Suprapubic skin (tissue), 4 donors: ENCODE data around the gene ECE2.

ENCODE experiments used
- CTCF ChIP-seq, 2 donors: fragments of 200-600 bp in 1 of 2; fragments of 450-650 bp in 1 of 2; sonication (generic) in 1 of 2; IDR thresholded peaks; one replicate each; pipeline ENCODE4 v1.5.1; 2016 to 2019; ENCODE audit warnings: antibody characterized with exemption in 2 of 2, mild to moderate bottlenecking in 1 of 2, moderate library complexity in 1 of 2
- EP300 ChIP-seq: sonication (generic); formaldehyde crosslinking; IDR thresholded peaks from one replicate; pipeline ENCODE4 v1.6.1; 2017; ENCODE audit warnings: antibody characterized with exemption
- POLR2A ChIP-seq, 2 donors: fragments of 450-650 bp; IDR thresholded peaks; one replicate each; pipeline ENCODE4 v1.6.1; 2017; ENCODE audit warnings: antibody characterized with exemption in 2 of 2, mild to moderate bottlenecking in 2 of 2, moderate library complexity in 2 of 2
- POLR2AphosphoS5 ChIP-seq, 3 donors: sonication (generic); formaldehyde crosslinking; IDR thresholded peaks; one replicate each; pipeline ENCODE4 v1.6.1; 2017; ENCODE audit warnings: antibody characterized with exemption in 3 of 3

DNA sequence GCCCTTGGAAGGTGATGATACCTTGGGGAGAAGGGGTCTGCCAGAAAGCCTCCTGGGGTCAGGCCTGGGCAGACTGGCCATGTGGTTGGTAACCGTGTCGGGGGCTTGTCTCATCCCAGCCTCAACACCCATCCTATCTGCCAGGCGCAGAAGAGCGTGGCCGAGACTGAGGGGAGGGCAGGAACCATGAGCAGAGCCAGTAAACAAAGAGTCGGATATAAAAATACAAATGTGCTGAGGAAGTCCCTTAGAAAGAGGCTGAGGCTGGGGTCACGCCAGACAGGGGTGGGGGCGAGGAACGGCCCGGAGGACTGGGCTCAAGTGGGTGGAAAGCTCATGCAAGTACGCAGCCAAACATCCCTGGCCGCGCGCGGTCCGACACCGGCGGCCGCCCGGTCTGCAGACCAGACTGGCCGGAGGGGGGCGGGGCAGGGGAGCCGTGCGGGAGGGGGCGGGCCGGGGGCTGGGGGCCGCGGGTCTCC, 16.4 kb upstream of the ECE2 start:
- TF ChIP-seq CTCF (IDR thresholded peaks at IDR 0.05) (no peak), POLR2A (IDR thresholded peaks at IDR 0.05) (no peak), EP300 (no peak), POLR2AphosphoS5 (IDR thresholded peaks at IDR 0.05) (no peak)
